Measurements from ENCODE around the gene ACAD10. TPM values are rescaled to one million over a fixed set of nuclear protein-coding genes. Genes with fewer than 3 reads are reported as not detected.
"Not testable (repeated sequence)": the region's sequence is repeated elsewhere in the genome, so short reads cannot be mapped to it uniquely, and the experiment has no call there.

ACAD10 gene
- total RNA-seq, 1 donor = 18.1 TPM

GRCh38 chr12:111664961-111665865 is 20.6 kb upstream of the ACAD10 start:
- no peak for DNase-seq (ENCODE audit: insufficient read length, low spot score, missing footprints)
- TF ChIP-seq CTCF (IDR thresholded peaks at IDR 0.05; ENCODE audit: extremely low read depth, low read depth, low read length) = no peak

GRCh38 chr12:111672822-111673381 is 13.0 kb upstream of the ACAD10 start:
- H3K79me2 ChIP-seq (ENCODE audit: insufficient read depth, low read length) = peaks cover 2% of the 10 kb centered on the region
- H3K9me3 ChIP-seq (ENCODE audit: low read depth, low read length) = no peaks in the 10 kb centered on the region
- no peak overlapping the region for H3K27ac ChIP-seq (ENCODE audit: low read depth, low read length)
- peaks cover 3% of the 10 kb centered on the region for H4K20me1 ChIP-seq (ENCODE audit: insufficient read depth, low read length)
- H3K4me1 ChIP-seq (ENCODE audit: insufficient read depth, low read length) = no peaks in the 10 kb centered on the region
- H3K27me3 ChIP-seq (ENCODE audit: insufficient read depth, low read length) = no peaks in the 10 kb centered on the region
- no peak overlapping the region for H3K4me3 ChIP-seq (ENCODE audit: insufficient read depth, low read length)
- H2AFZ ChIP-seq (ENCODE audit: low read length) = no peak overlapping the region
- no peak for TF ChIP-seq CTCF (IDR thresholded peaks at IDR 0.05; ENCODE audit: extremely low read depth, low read depth, low read length)
- H3K4me2 ChIP-seq (ENCODE audit: insufficient read depth, low read length) = no peak overlapping the region
- peaks cover 64% of the 10 kb centered on the region for H3K36me3 ChIP-seq (ENCODE audit: insufficient read depth, low read length)
- DNase-seq (ENCODE audit: insufficient read length, low spot score, missing footprints) = no peak

More at GRCh38 chr12:111664961-111665865, 20.6 kb upstream of the ACAD10 start:
- Histone ChIP-seq H3K36me3 (ENCODE audit: insufficient read depth, low read length) (peaks cover 38% of the 10 kb centered on the region), H3K4me2 (ENCODE audit: insufficient read depth, low read length) (no peak overlapping the region), H2AFZ (ENCODE audit: low read length) (no peak overlapping the region), H3K4me3 (ENCODE audit: insufficient read depth, low read length) (no peak overlapping the region), H3K4me1 (ENCODE audit: insufficient read depth, low read length) (no peaks in the 10 kb centered on the region), H3K9me3 (ENCODE audit: low read depth, low read length) (no peaks in the 10 kb centered on the region), H3K27me3 (ENCODE audit: insufficient read depth, low read length) (no peaks in the 10 kb centered on the region), H3K27ac (ENCODE audit: low read depth, low read length) (no peak overlapping the region), H4K20me1 (ENCODE audit: insufficient read depth, low read length) (no peaks in the 10 kb centered on the region), H3K79me2 (ENCODE audit: insufficient read depth, low read length) (no peaks in the 10 kb centered on the region)

- Histone ChIP-seq H3K9me3 (ENCODE audit: low read depth, low read length) (no peaks in the 10 kb centered on the region), H3K27me3 (ENCODE audit: insufficient read depth, low read length) (no peaks in the 10 kb centered on the region), H2AFZ (ENCODE audit: low read length) (no peak overlapping the region), H3K79me2 (ENCODE audit: insufficient read depth, low read length) (peaks cover 2% of the 10 kb centered on the region), H4K20me1 (ENCODE audit: insufficient read depth, low read length) (peaks cover 3% of the 10 kb centered on the region), H3K36me3 (ENCODE audit: insufficient read depth, low read length) (peaks cover 65% of the 10 kb centered on the region), H3K4me1 (ENCODE audit: insufficient read depth, low read length) (no peaks in the 10 kb centered on the region), H3K4me3 (ENCODE audit: insufficient read depth, low read length) (no peak overlapping the region), H3K27ac (ENCODE audit: low read depth, low read length) (no peak overlapping the region), H3K4me2 (ENCODE audit: insufficient read depth, low read length) (no peak overlapping the region)
- peak; percentile 54 for DNase-seq (ENCODE audit: insufficient read length, low spot score, missing footprints)
- TF ChIP-seq CTCF (IDR thresholded peaks at IDR 0.05; ENCODE audit: extremely low read depth, low read depth, low read length) = peak; percentile 60
Measured at GRCh38 chr12:111673503-111673902, 12.3 kb upstream of the ACAD10 start.

GRCh38 chr12:111677186-111677585 is 8.7 kb upstream of the ACAD10 start:
- H3K4me3 ChIP-seq (ENCODE audit: insufficient read depth, low read length) = no peak overlapping the region
- H3K4me1 ChIP-seq (ENCODE audit: insufficient read depth, low read length) = no peaks in the 10 kb centered on the region
- no peak for DNase-seq (ENCODE audit: insufficient read length, low spot score, missing footprints)
- H3K27ac ChIP-seq (ENCODE audit: low read depth, low read length) = no peak overlapping the region
- H2AFZ ChIP-seq (ENCODE audit: low read length) = no peak overlapping the region
- no peak for TF ChIP-seq CTCF (IDR thresholded peaks at IDR 0.05; ENCODE audit: extremely low read depth, low read depth, low read length)
- peaks cover 3% of the 10 kb centered on the region for H4K20me1 ChIP-seq (ENCODE audit: insufficient read depth, low read length)
- H3K4me2 ChIP-seq (ENCODE audit: insufficient read depth, low read length) = no peak overlapping the region
- peaks cover 83% of the 10 kb centered on the region for H3K36me3 ChIP-seq (ENCODE audit: insufficient read depth, low read length)
- H3K27me3 ChIP-seq (ENCODE audit: insufficient read depth, low read length) = no peaks in the 10 kb centered on the region
- no peaks in the 10 kb centered on the region for H3K9me3 ChIP-seq (ENCODE audit: low read depth, low read length)
- H3K79me2 ChIP-seq (ENCODE audit: insufficient read depth, low read length) = peaks cover 10% of the 10 kb centered on the region

- not testable (repeated sequence) for H3K27me3 ChIP-seq (ENCODE audit: insufficient read depth, low read length); H3K9me3 ChIP-seq (ENCODE audit: low read depth, low read length)
- DNase-seq (ENCODE audit: insufficient read length, low spot score, missing footprints) = peak; percentile 63
- Histone ChIP-seq H4K20me1 (ENCODE audit: insufficient read depth, low read length) (peaks cover 13% of the 10 kb centered on the region), H3K4me3 (ENCODE audit: insufficient read depth, low read length) (peak overlapping the region; percentile 95), H3K27ac (ENCODE audit: low read depth, low read length) (peak overlapping the region; percentile 87), H3K4me2 (ENCODE audit: insufficient read depth, low read length) (peak overlapping the region; percentile 100), H2AFZ (ENCODE audit: low read length) (peak overlapping the region; percentile 93), H3K4me1 (ENCODE audit: insufficient read depth, low read length) (peaks cover 24% of the 10 kb centered on the region), H3K36me3 (ENCODE audit: insufficient read depth, low read length) (peaks cover 31% of the 10 kb centered on the region), H3K79me2 (ENCODE audit: insufficient read depth, low read length) (peaks cover 58% of the 10 kb centered on the region)
Measured at GRCh38 chr12:111684485-111685198, 1.2 kb upstream of the ACAD10 start.
